Stimulated activated CD4-positive, alpha-beta T cell treated with anti-CD3 and anti-CD28 coated beads, TNF-alpha, amount 100 ng/mL, for 1 hour (primary cell): ENCODE results near the gene PATE4.
A peak's percentile ranks its signal among the peaks of the same experiment; 100 is the strongest.

Source experiments
- DNase-seq, 3 donors: peaks; one replicate each; pipeline ENCODE4 v3.0.0-alpha.2; 2020; ENCODE audit warnings: low read depth in 3 of 3, low spot score in 1 of 3

The PATE4 gene

GRCh38 chr11:125887373-125888324 is 54.5 kb downstream of the PATE4 start, which contains the start of gene HYLS1:
Gene HYLS1, plus strand, starts transcription at chr11:125887668. Its CDS starts 11,701 bp downstream, at chr11:125899369.
- peak; percentile 75 to 88 (median 88) for DNase-seq
